Neutrophil (primary cell): ENCODE results near the gene SELENOF.

Experiments
- H3K27ac ChIP-seq: fragments of 200-600 bp; sonication (generic); 2 replicates; pipeline ENCODE4 v1.5.1; 2016; ENCODE audit warnings: mild to moderate bottlenecking, moderate library complexity
- H3K27me3 ChIP-seq: fragments of 200-600 bp; sonication (generic); 2 replicates; pipeline ENCODE4 v1.6.0; 2016; ENCODE audit warnings: mild to moderate bottlenecking
- H3K36me3 ChIP-seq: fragments of 200-600 bp; sonication (generic); 2 replicates; pipeline ENCODE4 v1.5.1; 2017
- H3K4me1 ChIP-seq, 2 experiments: fragments of 200-600 bp in 1 of 2; sonication (generic) in 1 of 2; 1 replicate in 1 of 2; 2 replicates in 1 of 2; pipeline versions ENCODE4 v1.5.1 to v1.6.1; 2013 to 2016; ENCODE audit warnings: low read depth in 1 of 2, low read length in 1 of 2, mild to moderate bottlenecking in 1 of 2, moderate library complexity in 1 of 2; ENCODE audit not compliant: control insufficient read depth in 1 of 2, insufficient read depth in 1 of 2
- H3K4me3 ChIP-seq, 2 experiments: fragments of 200-600 bp in 1 of 2; sonication (generic) in 1 of 2; 1 replicate in 1 of 2; 2 replicates in 1 of 2; pipeline ENCODE4 v1.5.1; 2013 to 2016; ENCODE audit warnings: low read depth in 1 of 2, low read length in 1 of 2, mild to moderate bottlenecking in 1 of 2, moderate library complexity in 1 of 2
- H3K9me3 ChIP-seq: fragments of 200-600 bp; sonication (generic); 2 replicates; pipeline ENCODE4 v1.5.1; 2016
- TF ChIP-seq, protein P1 (sequence below): fragments of 200-600 bp; sonication (generic); IDR thresholded peaks from 2 replicates; pipeline ENCODE4 v1.5.1; 2016; ENCODE audit warnings: antibody characterized with exemption

The SELENOF gene

DNA sequence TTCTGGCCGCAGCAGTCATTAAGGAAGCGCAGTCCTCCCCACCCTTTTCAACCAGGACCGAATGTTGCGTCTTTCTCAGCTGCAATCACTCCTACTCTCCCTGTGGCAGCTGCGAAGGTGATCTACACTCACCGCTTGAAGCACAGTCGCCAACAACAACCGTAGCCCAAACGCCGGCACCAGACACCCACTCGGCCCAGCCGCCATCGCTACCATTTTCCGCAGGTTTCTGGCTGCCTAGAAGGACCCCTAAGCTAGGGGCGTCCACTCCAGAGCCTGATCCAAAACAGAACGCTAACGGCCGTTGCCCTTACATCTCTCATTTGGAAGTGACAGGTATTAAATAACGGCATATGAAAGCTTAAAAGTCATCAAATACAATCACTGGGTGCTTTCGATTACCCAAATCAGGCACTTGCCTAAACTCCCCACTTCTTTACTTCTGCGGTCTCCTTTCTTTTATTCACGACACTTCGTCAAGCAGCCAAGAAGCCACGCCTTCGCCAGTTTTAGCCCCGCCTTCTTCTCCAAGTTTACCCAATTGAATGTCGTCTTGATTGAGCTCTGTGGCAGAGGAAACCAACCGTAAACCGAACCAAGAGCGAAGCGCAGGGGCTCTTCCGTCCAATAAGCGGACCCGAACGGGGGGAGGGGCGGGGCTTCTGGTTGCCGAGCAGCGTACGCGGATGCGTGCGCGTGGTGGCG, at the start of gene SELENOF:
Gene SELENOF (minus strand): TSS at position 231 of the 705 bp plus-strand sequence. CDS start 15 bp downstream, at position 216.
- peaks cover 4% of the 10 kb centered on the region for H3K36me3 ChIP-seq
- no peaks in the 10 kb centered on the region for H3K9me3 ChIP-seq
- peak within 1 kb of the TSS; percentile 93 for H3K27ac ChIP-seq
- peak within 1 kb of the TSS; percentile 69 to 81 for H3K4me3 ChIP-seq
- peaks cover 11% of the 10 kb centered on the region for H3K27me3 ChIP-seq
- TF ChIP-seq, protein P1, sequence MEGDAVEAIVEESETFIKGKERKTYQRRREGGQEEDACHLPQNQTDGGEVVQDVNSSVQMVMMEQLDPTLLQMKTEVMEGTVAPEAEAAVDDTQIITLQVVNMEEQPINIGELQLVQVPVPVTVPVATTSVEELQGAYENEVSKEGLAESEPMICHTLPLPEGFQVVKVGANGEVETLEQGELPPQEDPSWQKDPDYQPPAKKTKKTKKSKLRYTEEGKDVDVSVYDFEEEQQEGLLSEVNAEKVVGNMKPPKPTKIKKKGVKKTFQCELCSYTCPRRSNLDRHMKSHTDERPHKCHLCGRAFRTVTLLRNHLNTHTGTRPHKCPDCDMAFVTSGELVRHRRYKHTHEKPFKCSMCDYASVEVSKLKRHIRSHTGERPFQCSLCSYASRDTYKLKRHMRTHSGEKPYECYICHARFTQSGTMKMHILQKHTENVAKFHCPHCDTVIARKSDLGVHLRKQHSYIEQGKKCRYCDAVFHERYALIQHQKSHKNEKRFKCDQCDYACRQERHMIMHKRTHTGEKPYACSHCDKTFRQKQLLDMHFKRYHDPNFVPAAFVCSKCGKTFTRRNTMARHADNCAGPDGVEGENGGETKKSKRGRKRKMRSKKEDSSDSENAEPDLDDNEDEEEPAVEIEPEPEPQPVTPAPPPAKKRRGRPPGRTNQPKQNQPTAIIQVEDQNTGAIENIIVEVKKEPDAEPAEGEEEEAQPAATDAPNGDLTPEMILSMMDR: no peak
- peaks cover 21 to 26% of the 10 kb centered on the region in 2 experiments for H3K4me1 ChIP-seq

DNA sequence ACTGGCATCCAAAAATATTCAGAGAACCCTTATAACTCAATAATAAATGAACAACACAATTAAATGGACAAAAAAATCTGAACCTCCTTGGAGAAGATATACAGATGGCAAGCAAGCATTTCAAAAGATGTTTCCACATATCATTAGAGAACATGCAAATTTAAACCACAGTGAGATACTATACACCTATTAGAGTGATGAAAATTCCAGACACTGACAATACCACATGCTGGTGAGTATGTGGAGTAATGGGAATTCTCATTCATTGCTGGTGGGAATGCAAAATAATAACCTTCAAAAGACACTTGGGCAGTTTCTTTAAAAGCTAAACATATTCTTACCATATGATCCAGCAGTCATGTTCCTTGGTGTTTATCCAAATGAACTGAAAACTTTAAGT, 46.6 kb upstream of the SELENOF start:
- no peaks in the 10 kb centered on the region for H3K27me3 ChIP-seq
- no peaks in the 10 kb centered on the region for H3K36me3 ChIP-seq
- H3K9me3 ChIP-seq: no peaks in the 10 kb centered on the region
- no peak overlapping the region for H3K4me3 ChIP-seq
- H3K4me1 ChIP-seq: no peaks in the 10 kb centered on the region
- TF ChIP-seq, protein P1: no peak
- H3K27ac ChIP-seq: no peak overlapping the region

DNA sequence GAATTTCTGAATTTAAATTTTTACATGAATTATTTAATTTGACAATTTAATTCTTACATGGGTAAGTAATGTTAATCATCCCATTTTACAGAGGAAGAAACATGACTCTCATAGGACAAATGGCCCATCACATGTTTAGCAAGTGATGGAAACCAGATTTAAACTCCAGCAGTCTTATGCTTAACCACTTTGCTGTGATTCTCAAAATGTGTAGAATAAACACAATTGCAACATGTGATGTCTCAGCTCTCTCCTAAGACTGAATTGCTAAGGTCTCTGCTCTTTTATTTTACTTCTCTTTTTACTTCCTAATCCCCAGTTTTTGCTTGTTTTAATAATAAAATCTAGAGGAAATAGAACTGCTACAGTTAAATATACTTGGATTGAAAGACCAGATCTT, 43.3 kb upstream of the SELENOF start:
- H3K4me1 ChIP-seq: no peaks in the 10 kb centered on the region
- no peak overlapping the region for H3K4me3 ChIP-seq
- no peaks in the 10 kb centered on the region for H3K36me3 ChIP-seq
- H3K27me3 ChIP-seq: no peaks in the 10 kb centered on the region
- no peak overlapping the region for H3K27ac ChIP-seq
- H3K9me3 ChIP-seq: no peaks in the 10 kb centered on the region
- TF ChIP-seq, protein P1: no peak

DNA sequence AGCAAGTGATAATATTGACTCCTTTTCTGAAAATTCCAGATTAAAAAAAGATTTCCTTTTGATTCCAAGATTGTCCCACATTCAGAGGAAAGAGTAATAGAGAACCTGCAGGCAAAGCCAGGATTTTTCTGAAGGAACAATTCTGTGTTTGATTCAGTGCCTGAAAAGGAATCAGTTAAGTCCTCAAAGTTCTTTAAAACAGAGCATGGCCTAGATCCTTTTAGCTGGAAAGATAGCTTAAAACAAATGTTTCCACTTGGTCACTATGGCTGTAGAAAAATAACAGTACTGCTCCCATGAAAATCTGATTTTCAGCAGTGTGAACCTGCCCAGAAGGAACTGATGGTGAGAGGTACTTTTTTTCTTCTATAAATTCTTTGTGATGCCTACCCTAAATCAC, 42.3 kb upstream of the SELENOF start:
- Histone ChIP-seq H3K27me3 (no peaks in the 10 kb centered on the region), H3K27ac (no peak overlapping the region), H3K4me1 (no peaks in the 10 kb centered on the region), H3K4me3 (no peak overlapping the region), H3K9me3 (no peaks in the 10 kb centered on the region), H3K36me3 (no peaks in the 10 kb centered on the region)
- TF ChIP-seq, protein P1: no peak

DNA sequence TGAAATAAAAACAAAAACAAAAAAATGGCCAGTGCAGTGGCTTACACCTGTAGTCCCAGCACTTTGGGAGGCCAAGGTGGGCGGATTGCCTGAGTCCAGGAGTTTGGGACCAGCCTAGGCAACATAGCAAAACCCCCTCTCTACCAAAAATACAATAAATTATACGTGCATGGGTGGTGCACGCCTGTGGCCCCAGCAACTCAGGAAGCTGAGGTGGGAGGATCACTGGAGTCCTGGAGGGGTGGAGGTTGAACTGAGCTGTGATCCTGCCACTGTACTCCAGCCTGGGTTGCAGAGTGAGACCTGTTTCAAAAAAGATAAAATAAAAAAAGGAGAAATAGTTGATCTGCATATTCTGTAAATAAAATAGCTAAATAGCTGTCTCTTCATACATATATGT, 41.8 kb upstream of the SELENOF start:
- no peak overlapping the region for H3K4me3 ChIP-seq
- no peaks in the 10 kb centered on the region for H3K36me3 ChIP-seq
- no peak overlapping the region for H3K27ac ChIP-seq
- TF ChIP-seq, protein P1: no peak
- H3K27me3 ChIP-seq: no peaks in the 10 kb centered on the region
- H3K9me3 ChIP-seq: no peaks in the 10 kb centered on the region
- H3K4me1 ChIP-seq: no peaks in the 10 kb centered on the region
